Measurements from ENCODE around the gene MCUB. TPM values are rescaled to one million over a fixed set of nuclear protein-coding genes. Genes with fewer than 3 reads are reported as not detected.

MCUB gene
- polyA plus RNA-seq, 2 of the 4 experiments (the other 2 are of a cell fraction), result 14.6 to 21.9 TPM

- no peaks in the 10 kb centered on the region for H3K9me3 ChIP-seq
- ATAC-seq (no peak), DNase-seq (ENCODE audit: low read depth in 1 of 2, low spot score in 1 of 2) (no peak), FAIRE-seq (no peak)
- peak overlapping the region; percentile 73 for H3K4me2 ChIP-seq
- H3K4me3 ChIP-seq, result no peak overlapping the region; the same call in 2 of the 3 replicates
- ChIA-PET CTCF (no interaction called here), POLR2A (no interaction called here)
- H3K27ac ChIP-seq, result no peak overlapping the region
- WGBS (ENCODE audit: missing lambda C conversion rate), result 88% methylated on average over 6 of the region's 6 CpGs
- H3K4me1 ChIP-seq, result peaks cover 11% of the 10 kb centered on the region
- TF ChIP-seq FOSB (CRISPR knock-in tag; IDR thresholded peaks at IDR 0.05) (no peak), HMGXB4 (CRISPR knock-in tag; IDR thresholded peaks at IDR 0.05; ENCODE audit: borderline replicate concordance) (no peak), FOXS1 (CRISPR knock-in tag; IDR thresholded peaks at IDR 0.05) (no peak), EP300 (IDR thresholded peaks at IDR 0.05) (no peak), HOXB5 (CRISPR knock-in tag; IDR thresholded peaks at IDR 0.05) (no peak), KDM1A (IDR thresholded peaks at IDR 0.05; ENCODE audit: low read depth) (no peak), TP53 (CRISPR knock-in tag; IDR thresholded peaks at IDR 0.05) (no peak), NPAS2 (CRISPR knock-in tag; IDR thresholded peaks at IDR 0.05; ENCODE audit: borderline replicate concordance) (no peak), REST (IDR thresholded peaks at IDR 0.05) (no peak), CEBPB (IDR thresholded peaks at IDR 0.05) (no peak), MAX (IDR thresholded peaks at IDR 0.05) (no peak), MAZ (IDR thresholded peaks at IDR 0.05; ENCODE audit: borderline replicate concordance, low read depth, low read length) (no peak), NFE2L2 (conservative IDR thresholded peaks at IDR 0.05; ENCODE audit: low read length) (no peak), EHF (CRISPR knock-in tag; IDR thresholded peaks at IDR 0.05) (no peak), HOXB13 (CRISPR knock-in tag; IDR thresholded peaks at IDR 0.05; ENCODE audit: low read depth) (no peak), NR3C1 (IDR thresholded peaks at IDR 0.05) (no peak), PBX3 (IDR thresholded peaks at IDR 0.05) (no peak)
Measured at GRCh38 chr4:109728385-109728784, 168.3 kb downstream of the MCUB start.

- ATAC-seq, result peak; percentile 42 to 43; a peak in 5 of 6 replicates
- POLR2A ChIA-PET, result no interaction called here
- H3K27ac ChIP-seq, result peak overlapping the region; percentile 80 to 91
- CTCF ChIA-PET, result interaction anchor here (0.5 kb wide), 1 partner anchor 1604 kb away, joined by 3 read pairs; no protein-coding TSS in a partner anchor
- DNase-seq (ENCODE audit: low read depth in 1 of 2, low spot score in 1 of 2), result peak; percentile 1 to 2
- no peak for FAIRE-seq
- peak overlapping the region; percentile 73 for H3K4me2 ChIP-seq
- TF ChIP-seq BCL3 (IDR thresholded peaks at IDR 0.05) (no peak), FOSL2 (IDR thresholded peaks at IDR 0.05) (no peak), FOSL2 (CRISPR knock-in tag; IDR thresholded peaks at IDR 0.05) (no peak), REST (IDR thresholded peaks at IDR 0.05) (no peak), PHF8 (IDR thresholded peaks at IDR 0.05; ENCODE audit: borderline replicate concordance, low read depth) (0 out of 2 replicates have a peak, but pooled peaks have one; percentile 24)
- H3K4me3 ChIP-seq, result peak overlapping the region; percentile 96
- H3K9me3 ChIP-seq, result no peaks in the 10 kb centered on the region
- 8% methylated on average over 25 of the region's 25 CpGs for WGBS (ENCODE audit: missing lambda C conversion rate)
- H3K4me1 ChIP-seq, result peaks cover 11% of the 10 kb centered on the region
Measured at GRCh38 chr4:109729117-109729717, 169.2 kb downstream of the MCUB start.

Measured in A549 (cell line).